Osteocyte (in vitro differentiated cells): ENCODE data around the gene VASP. TPM values are rescaled to one million over a fixed set of nuclear protein-coding genes. Genes with fewer than 3 reads are reported as not detected.
"Not testable (repeated sequence)": the region's sequence is repeated elsewhere in the genome, so short reads cannot be mapped to it uniquely, and the experiment has no call there.

ENCODE experiments used
- DNase-seq: peaks from one replicate; pipeline ENCODE4 v3.0.0; 2021; ENCODE audit warnings: mixed read lengths; ENCODE audit not compliant: unreplicated experiment; ENCODE audit errors: extremely low spot score
- H3K27ac Mint-ChIP-seq: one replicate; pipeline ENCODE4 v1.8.0; 2021; ENCODE audit warnings: mild to moderate bottlenecking, mixed read lengths; ENCODE audit not compliant: unreplicated experiment
- H3K27me3 Mint-ChIP-seq: one replicate; pipeline ENCODE4 v1.8.0; 2021; ENCODE audit warnings: mixed read lengths; ENCODE audit not compliant: unreplicated experiment
- H3K36me3 Mint-ChIP-seq: one replicate; pipeline ENCODE4 v1.8.0; 2021; ENCODE audit warnings: mixed read lengths; ENCODE audit not compliant: unreplicated experiment
- H3K4me1 Mint-ChIP-seq: one replicate; pipeline ENCODE4 v1.8.0; 2021; ENCODE audit warnings: mixed read lengths; ENCODE audit not compliant: unreplicated experiment
- H3K4me3 Mint-ChIP-seq: one replicate; pipeline ENCODE4 v1.8.0; 2021; ENCODE audit warnings: mild to moderate bottlenecking, moderate library complexity, mixed read lengths; ENCODE audit not compliant: unreplicated experiment
- H3K9me3 Mint-ChIP-seq: one replicate; pipeline ENCODE4 v1.8.0; 2021; ENCODE audit warnings: mixed read lengths; ENCODE audit not compliant: unreplicated experiment
- CTCF ChIP-seq: fragments of 200-600 bp; sonication (generic); IDR thresholded peaks from 2 replicates; pipeline ENCODE4 v1.5.0; 2021; ENCODE audit warnings: antibody characterized with exemption, mild to moderate bottlenecking, moderate library complexity
- total RNA-seq: library from RNA; stranded (reverse); gene quantifications from 2 replicates; pipeline ENCODE4 v1.2.1, GENCODE V29; 2021

The VASP gene
- total RNA-seq, 1 donor from 2014 or later, result 61.9 TPM

DNA sequence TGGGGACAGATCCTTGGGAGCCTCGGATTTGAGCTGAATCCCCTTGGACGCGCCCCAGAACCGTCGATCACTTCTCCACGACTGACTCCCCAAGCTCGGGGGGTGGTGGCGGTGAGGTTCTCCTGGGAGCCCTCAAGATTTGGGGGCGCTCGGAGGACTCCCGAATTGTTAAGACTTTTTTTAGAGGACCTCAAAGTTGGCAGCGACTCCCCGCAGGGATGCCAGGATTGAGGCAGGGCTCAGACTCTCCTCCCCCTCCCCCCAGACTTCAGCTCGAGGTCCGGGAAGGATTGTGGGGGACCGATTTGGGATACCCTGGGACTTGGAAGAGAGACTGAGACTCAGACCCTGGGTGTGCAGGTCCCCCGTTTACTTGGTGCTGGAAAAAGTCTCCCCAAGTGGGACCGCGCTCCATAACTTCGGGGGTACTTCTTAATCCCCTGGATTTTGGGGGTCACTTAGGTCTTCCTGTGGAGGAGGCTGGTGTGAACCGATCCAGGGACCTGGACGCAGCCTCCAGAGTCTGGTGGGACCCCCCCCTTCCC is 665 bp downstream of the VASP start:
- Mint-ChIP-seq H3K36me3 (no peaks in the 10 kb centered on the region), H3K27me3 (no peaks in the 10 kb centered on the region), H3K9me3 (no peaks in the 10 kb centered on the region), H3K4me1 (peaks cover 33% of the 10 kb centered on the region), H3K27ac (peak overlapping the region; percentile 56), H3K4me3 (peak overlapping the region; percentile 83)
- TF ChIP-seq CTCF, result no peak
- no peak for DNase-seq

GRCh38 chr19:45508417-45508860 is 1.2 kb downstream of the VASP start:
- TF ChIP-seq CTCF, result no peak
- no peak for DNase-seq
- Mint-ChIP-seq H3K27ac (peak overlapping the region; percentile 56), H3K4me1 (peaks cover 36% of the 10 kb centered on the region), H3K4me3 (peak overlapping the region; percentile 83), H3K9me3 (no peaks in the 10 kb centered on the region), H3K27me3 (no peaks in the 10 kb centered on the region), H3K36me3 (no peaks in the 10 kb centered on the region)

DNA sequence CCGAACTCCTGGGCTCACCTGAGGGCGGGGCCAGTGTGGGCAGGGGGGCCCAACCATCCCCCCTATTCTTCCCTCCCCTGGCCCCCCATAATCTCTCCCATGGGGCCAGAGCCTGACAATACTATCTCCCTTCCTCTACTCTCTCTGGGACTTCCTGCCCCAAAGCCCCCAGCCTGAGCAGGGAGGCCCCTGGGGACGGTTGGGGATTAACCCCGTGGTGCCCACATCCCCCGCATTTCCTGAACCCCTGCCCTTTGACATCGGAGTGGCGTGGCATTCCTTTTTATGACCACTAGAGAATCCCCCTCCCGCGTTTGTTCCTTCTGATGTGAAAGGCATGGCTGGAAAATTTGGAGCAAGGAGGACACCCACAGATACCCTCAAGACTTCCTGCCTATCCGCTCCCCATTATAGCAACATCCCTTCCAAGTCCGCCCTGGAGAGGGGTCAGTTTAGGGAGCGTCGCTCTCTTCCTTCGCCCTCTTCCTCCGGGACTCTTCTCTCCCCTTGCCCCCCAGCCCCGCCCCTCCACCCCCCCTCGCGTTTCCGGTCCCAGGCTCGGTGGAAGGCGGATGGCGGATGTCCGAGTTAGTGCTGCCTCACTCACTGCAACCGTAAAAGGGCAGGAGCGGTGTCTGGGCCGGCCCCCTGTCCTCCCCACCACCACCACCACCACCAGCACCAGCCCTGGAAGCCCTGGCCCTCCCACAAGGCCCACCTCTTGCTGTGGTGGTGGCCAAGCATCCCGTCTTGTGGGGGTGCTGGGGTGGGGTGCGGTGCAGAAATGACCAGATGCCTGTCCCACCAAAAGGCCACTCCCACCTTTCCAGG is 1.8 kb downstream of the VASP start:
- DNase-seq, result no peak

DNA sequence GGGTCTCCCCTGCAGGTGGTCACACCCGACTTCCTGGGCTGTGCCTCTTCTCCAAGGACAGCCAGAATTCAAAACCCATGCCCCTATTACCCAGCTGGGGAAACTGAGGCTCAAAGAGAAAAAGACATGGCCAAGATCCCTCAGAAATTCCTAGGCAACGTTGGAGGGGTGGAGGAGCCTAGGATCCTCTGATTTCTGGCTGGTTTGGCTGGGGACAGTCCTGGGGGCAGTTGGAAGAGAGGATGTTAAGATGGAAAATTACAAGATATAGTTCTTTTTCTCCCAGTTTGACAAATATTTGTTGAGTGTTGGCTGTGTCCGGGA is 2.4 kb downstream of the VASP start:
- Mint-ChIP-seq H3K4me1 (peaks cover 41% of the 10 kb centered on the region), H3K27me3 (no peaks in the 10 kb centered on the region), H3K9me3 (no peaks in the 10 kb centered on the region), H3K36me3 (no peaks in the 10 kb centered on the region), H3K27ac (peak overlapping the region; percentile 93), H3K4me3 (peak overlapping the region; percentile 83)
- no peak for DNase-seq
- no peak for TF ChIP-seq CTCF

More for the DNA sequence above, 1.8 kb downstream of the VASP start:
- Mint-ChIP-seq H3K4me3 (peak overlapping the region; percentile 83), H3K27me3 (no peaks in the 10 kb centered on the region), H3K27ac (peak overlapping the region; percentile 93), H3K9me3 (no peaks in the 10 kb centered on the region), H3K4me1 (peaks cover 40% of the 10 kb centered on the region), H3K36me3 (no peaks in the 10 kb centered on the region)
- TF ChIP-seq CTCF, result no peak

- DNase-seq, H3K9me3 Mint-ChIP-seq, H3K36me3 Mint-ChIP-seq, H3K27me3 Mint-ChIP-seq: not testable (repeated sequence)
- Mint-ChIP-seq H3K4me1 (peaks cover 42% of the 10 kb centered on the region), H3K27ac (peak overlapping the region; percentile 93), H3K4me3 (peak overlapping the region; percentile 32)
Observed at GRCh38 chr19:45510352-45510751, 3.1 kb downstream of the VASP start.
